Measurements from ENCODE around the gene PCSK1N.
"Not testable (repeated sequence)": the region's sequence is repeated elsewhere in the genome, so short reads cannot be mapped to it uniquely, and the experiment has no call there.

Gene PCSK1N

DNA sequence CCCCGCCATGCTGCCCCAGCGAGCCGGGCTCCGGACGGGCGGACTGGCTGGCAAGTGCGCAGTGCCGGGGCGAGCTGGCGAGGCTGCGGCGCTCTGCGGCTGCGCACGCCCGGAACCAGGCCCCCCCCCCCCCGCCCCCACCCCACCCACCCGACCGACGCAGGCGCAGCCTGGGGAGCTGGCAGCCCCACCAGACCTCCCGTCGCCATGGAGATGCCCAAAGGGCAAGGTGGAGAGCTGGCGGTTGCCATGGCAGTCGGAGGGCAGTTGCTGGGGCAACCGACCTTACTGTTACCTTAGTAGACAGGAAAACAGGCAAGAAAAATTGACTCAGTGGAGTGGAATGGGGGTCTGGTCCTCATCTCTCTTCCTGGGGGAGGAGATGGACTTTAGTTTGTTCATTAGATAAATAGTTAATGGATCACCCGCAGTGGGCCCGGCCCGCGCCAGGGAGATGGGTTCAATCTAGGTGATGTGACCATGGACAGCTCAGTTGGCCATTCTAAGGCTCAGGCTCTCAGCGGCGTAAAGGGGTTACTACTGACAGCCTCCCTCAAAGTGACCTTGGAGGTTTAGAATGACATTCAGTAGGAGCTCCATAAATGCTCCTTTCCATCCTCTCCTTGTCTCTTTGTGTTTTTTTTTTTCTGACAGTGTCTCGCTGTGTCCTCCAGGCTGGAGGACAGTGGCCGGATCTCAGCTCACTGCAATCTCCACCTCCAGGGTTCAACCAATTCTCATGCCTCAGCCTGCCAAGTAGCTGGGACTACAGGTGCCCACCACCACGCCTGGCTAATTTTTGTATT is at the start of gene PCSK1N:
Gene PCSK1N, minus strand, starts transcription at position 87 of the 806 bp plus-strand sequence. Its CDS starts 78 bp downstream, at position 9.
- H3K9ac ChIP-seq (ENCODE audit: insufficient read length), result peak within 1 kb of the TSS; percentile 45
- TF ChIP-seq POLR2AphosphoS5 (IDR thresholded peaks at IDR 0.05; ENCODE audit: borderline replicate concordance, low read depth, low read length) (no peak), EZH2 (IDR thresholded peaks at IDR 0.05) (no peak), FOXP2 (optimal IDR thresholded peaks at IDR 0.05; ENCODE audit: control extremely low read depth, extremely low read length, insufficient read depth) (no peak)
- DNase-seq (ENCODE audit: low read depth, low spot score), result no peak
- no peak within 1 kb of the TSS for H3K27ac ChIP-seq
- no peaks in the 10 kb centered on the region for H3K36me3 ChIP-seq (ENCODE audit: insufficient read depth, low read length)
- H3K4me3 ChIP-seq, result peak within 1 kb of the TSS; percentile 79
- H3K9me3 ChIP-seq (ENCODE audit: low read depth, low read length), result no peaks in the 10 kb centered on the region

DNA sequence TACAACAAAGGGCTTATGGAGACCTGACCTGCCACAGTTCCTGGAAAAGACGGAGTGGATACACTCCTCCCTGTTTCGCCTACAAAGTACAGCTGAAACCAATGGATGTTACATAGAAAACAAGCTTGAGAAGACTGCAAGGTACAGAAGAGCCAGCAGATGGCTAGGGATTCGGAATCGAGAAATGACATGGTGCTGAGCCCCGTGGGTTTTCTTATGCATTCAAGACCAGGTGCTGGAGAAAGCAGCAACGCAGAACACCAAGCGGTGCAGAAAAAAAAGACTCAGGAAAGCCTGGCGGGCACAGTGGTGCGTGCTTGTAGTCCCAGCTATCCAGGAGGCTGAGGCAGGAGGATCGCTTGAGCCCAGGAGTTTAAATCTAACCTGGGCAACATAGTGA is 48.3 kb upstream of the PCSK1N start:
- Histone ChIP-seq H3K36me3 (ENCODE audit: insufficient read depth, low read length) (no peaks in the 10 kb centered on the region), H3K27ac (no peak overlapping the region), H3K9me3 (ENCODE audit: low read depth, low read length) (no peaks in the 10 kb centered on the region), H3K9ac (ENCODE audit: insufficient read length) (no peak overlapping the region), H3K4me3 (no peak overlapping the region)
- TF ChIP-seq FOXP2 (optimal IDR thresholded peaks at IDR 0.05; ENCODE audit: control extremely low read depth, extremely low read length, insufficient read depth), result no peak
- no peak for TF ChIP-seq POLR2AphosphoS5 (IDR thresholded peaks at IDR 0.05; ENCODE audit: borderline replicate concordance, low read depth, low read length)
- TF ChIP-seq EZH2 (IDR thresholded peaks at IDR 0.05), result no peak
- DNase-seq (ENCODE audit: low read depth, low spot score), result no peak

GRCh38 chrX:48876944-48877343 is 41.5 kb upstream of the PCSK1N start:
- H3K9me3 ChIP-seq (ENCODE audit: low read depth, low read length); H3K9ac ChIP-seq (ENCODE audit: insufficient read length); H3K4me3 ChIP-seq; H3K36me3 ChIP-seq (ENCODE audit: insufficient read depth, low read length); DNase-seq (ENCODE audit: low read depth, low spot score); H3K27ac ChIP-seq: not testable (repeated sequence)

- H3K36me3 ChIP-seq (ENCODE audit: insufficient read depth, low read length); DNase-seq (ENCODE audit: low read depth, low spot score): not testable (repeated sequence)
Measured at GRCh38 chrX:48872017-48872416, 36.6 kb upstream of the PCSK1N start.

GRCh38 chrX:48864210-48864609 is 28.8 kb upstream of the PCSK1N start:
- no peak overlapping the region for H3K27ac ChIP-seq
- H3K9ac ChIP-seq (ENCODE audit: insufficient read length), result no peak overlapping the region
- TF ChIP-seq POLR2AphosphoS5 (IDR thresholded peaks at IDR 0.05; ENCODE audit: borderline replicate concordance, low read depth, low read length) (no peak), FOXP2 (optimal IDR thresholded peaks at IDR 0.05; ENCODE audit: control extremely low read depth, extremely low read length, insufficient read depth) (no peak), EZH2 (IDR thresholded peaks at IDR 0.05) (no peak)
- no peaks in the 10 kb centered on the region for H3K36me3 ChIP-seq (ENCODE audit: insufficient read depth, low read length)
- DNase-seq (ENCODE audit: low read depth, low spot score), result no peak
- H3K9me3 ChIP-seq (ENCODE audit: low read depth, low read length), result no peaks in the 10 kb centered on the region
- no peak overlapping the region for H3K4me3 ChIP-seq

More at GRCh38 chrX:48872017-48872416, 36.6 kb upstream of the PCSK1N start:
- not testable (repeated sequence) for H3K27ac ChIP-seq; H3K9me3 ChIP-seq (ENCODE audit: low read depth, low read length); H3K9ac ChIP-seq (ENCODE audit: insufficient read length); H3K4me3 ChIP-seq

DNA sequence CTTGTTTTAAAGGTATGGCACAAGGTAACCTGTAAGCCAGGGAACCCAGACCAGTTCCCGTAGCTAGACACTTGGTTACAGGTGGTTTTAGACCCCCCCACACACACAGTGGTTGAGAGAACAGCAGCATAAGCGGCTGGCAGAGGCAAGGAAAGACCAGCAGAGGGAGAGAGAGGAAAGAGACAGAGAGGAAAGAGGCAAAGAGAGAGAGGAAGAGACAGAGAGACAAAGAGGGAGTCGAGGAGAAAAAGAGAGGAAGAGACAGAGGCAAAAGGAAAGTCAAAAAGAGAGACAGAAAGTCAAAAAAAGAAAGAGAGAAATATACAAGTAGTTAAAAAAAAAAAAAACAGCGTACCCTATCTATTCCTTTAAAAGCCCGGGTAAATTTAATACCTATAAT is 19.5 kb upstream of the PCSK1N start:
- H3K4me3 ChIP-seq, result no peak overlapping the region
- H3K27ac ChIP-seq, result no peak overlapping the region
- H3K9me3 ChIP-seq (ENCODE audit: low read depth, low read length), result no peaks in the 10 kb centered on the region
- no peak for DNase-seq (ENCODE audit: low read depth, low spot score)
- H3K36me3 ChIP-seq (ENCODE audit: insufficient read depth, low read length), result no peaks in the 10 kb centered on the region
- no peak overlapping the region for H3K9ac ChIP-seq (ENCODE audit: insufficient read length)
- no peak for TF ChIP-seq POLR2AphosphoS5 (IDR thresholded peaks at IDR 0.05; ENCODE audit: borderline replicate concordance, low read depth, low read length)
- TF ChIP-seq EZH2 (IDR thresholded peaks at IDR 0.05), result no peak
- no peak for TF ChIP-seq FOXP2 (optimal IDR thresholded peaks at IDR 0.05; ENCODE audit: control extremely low read depth, extremely low read length, insufficient read depth)

DNA sequence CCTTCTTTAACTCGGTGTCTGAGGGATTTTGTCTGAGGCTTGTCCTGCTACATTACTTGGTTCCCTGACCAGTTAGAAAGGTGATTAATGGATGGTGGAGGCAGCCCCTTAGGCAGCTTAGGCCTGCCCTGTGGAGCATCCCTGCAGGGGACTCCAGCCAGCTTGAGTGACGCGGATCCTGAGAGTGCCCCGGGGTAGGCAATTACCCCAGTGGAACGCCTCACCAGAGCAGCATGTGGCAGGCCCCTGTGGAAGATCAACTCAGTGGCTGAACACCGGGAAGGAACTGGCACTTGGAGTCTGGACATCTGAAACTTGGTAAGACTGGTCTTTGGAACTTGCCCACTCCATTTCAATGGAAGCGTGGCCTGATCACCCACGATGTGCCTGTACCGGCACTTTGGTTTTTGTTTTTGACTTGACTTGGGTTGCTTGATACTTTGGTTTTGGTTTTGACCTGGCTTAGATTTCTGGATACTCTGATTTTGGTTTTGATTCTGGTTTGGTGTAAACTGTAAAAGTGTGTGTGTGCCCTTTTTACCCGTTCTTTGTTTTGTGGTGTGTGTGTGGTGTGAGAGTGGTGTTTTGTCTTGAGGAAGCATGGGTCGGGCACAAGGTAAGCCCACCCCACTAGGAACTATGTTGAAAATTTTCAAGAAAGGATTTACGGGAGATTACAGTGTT is 18.9 kb upstream of the PCSK1N start:
- H3K36me3 ChIP-seq (ENCODE audit: insufficient read depth, low read length); H3K27ac ChIP-seq; H3K9me3 ChIP-seq (ENCODE audit: low read depth, low read length); H3K9ac ChIP-seq (ENCODE audit: insufficient read length); H3K4me3 ChIP-seq; DNase-seq (ENCODE audit: low read depth, low spot score): not testable (repeated sequence)

- not testable (repeated sequence) for H3K9me3 ChIP-seq (ENCODE audit: low read depth, low read length); H3K27ac ChIP-seq; DNase-seq (ENCODE audit: low read depth, low spot score); H3K9ac ChIP-seq (ENCODE audit: insufficient read length); H3K36me3 ChIP-seq (ENCODE audit: insufficient read depth, low read length); H3K4me3 ChIP-seq
Measured at GRCh38 chrX:48853494-48853893, 18.1 kb upstream of the PCSK1N start.

DNA sequence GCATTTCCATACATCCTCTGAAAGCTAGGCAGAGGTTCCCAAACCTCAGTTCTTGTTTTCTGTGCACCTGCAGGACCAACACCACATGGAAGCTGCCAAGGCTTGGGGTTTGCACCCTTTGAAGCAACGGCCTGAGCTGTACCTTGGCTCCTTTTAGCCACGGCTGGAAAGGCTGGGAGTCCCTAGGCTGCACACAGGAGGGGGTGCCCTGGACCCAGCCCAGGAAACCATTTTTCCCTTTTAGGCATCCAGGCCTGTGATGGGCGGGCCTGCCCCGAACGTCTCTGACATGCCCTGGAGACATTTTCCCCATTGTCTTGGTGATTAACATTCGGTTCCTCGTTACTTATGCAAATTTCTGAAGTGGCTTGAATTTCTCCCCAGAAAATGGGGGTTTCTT is 17.4 kb upstream of the PCSK1N start:
- H3K9me3 ChIP-seq (ENCODE audit: low read depth, low read length), result no peaks in the 10 kb centered on the region
- H3K27ac ChIP-seq, result no peak overlapping the region
- no peaks in the 10 kb centered on the region for H3K36me3 ChIP-seq (ENCODE audit: insufficient read depth, low read length)
- no peak for DNase-seq (ENCODE audit: low read depth, low spot score)
- H3K4me3 ChIP-seq, result no peak overlapping the region
- H3K9ac ChIP-seq (ENCODE audit: insufficient read length), result no peak overlapping the region
- TF ChIP-seq POLR2AphosphoS5 (IDR thresholded peaks at IDR 0.05; ENCODE audit: borderline replicate concordance, low read depth, low read length) (no peak), FOXP2 (optimal IDR thresholded peaks at IDR 0.05; ENCODE audit: control extremely low read depth, extremely low read length, insufficient read depth) (no peak), EZH2 (IDR thresholded peaks at IDR 0.05) (no peak)

Measured in SK-N-MC (cell line).